Neural cell (in vitro differentiated cells): ENCODE results near the gene SNPH.

Experiments
- EP300 ChIP-seq: fragments of 450-650 bp; conservative IDR thresholded peaks from 2 replicates; pipeline ENCODE4 v1.6.1; 2014; ENCODE audit warnings: antibody characterized with exemption, mild to moderate bottlenecking, moderate library complexity; ENCODE audit not compliant: poor library complexity, severe bottlenecking
- EZH2 ChIP-seq: fragments of 200-600, 300-800 bp; shearing (Covaris generic), sonication (generic); IDR thresholded peaks from 2 replicates; pipeline ENCODE4 v1.6.1; 2014; ENCODE audit warnings: antibody characterized with exemption, low read length, borderline replicate concordance, mild to moderate bottlenecking; ENCODE audit not compliant: insufficient read depth, poor library complexity, severe bottlenecking
- MXI1 ChIP-seq: fragments of 450-650 bp; conservative IDR thresholded peaks from 2 replicates; pipeline ENCODE4 v1.6.1; 2014; ENCODE audit warnings: antibody characterized with exemption, mild to moderate bottlenecking; ENCODE audit not compliant: poor library complexity, severe bottlenecking
- POLR2AphosphoS5 ChIP-seq: IDR thresholded peaks from 2 replicates; pipeline ENCODE4 v1.6.1; 2012
- RAD21 ChIP-seq: fragments of 450-650 bp; conservative IDR thresholded peaks from 2 replicates; pipeline ENCODE4 v1.6.1; 2014; ENCODE audit warnings: antibody characterized with exemption, mild to moderate bottlenecking, moderate library complexity
- SMC3 ChIP-seq: fragments of 450-650 bp; conservative IDR thresholded peaks from 2 replicates; pipeline ENCODE4 v1.6.1; 2014; ENCODE audit warnings: antibody characterized with exemption, mild to moderate bottlenecking, moderate library complexity; ENCODE audit not compliant: poor library complexity
- TF ChIP-seq, protein P1 (sequence below): fragments of 450-650 bp; IDR thresholded peaks from 2 replicates; pipeline ENCODE4 v1.5.1; 2014; ENCODE audit warnings: antibody characterized with exemption, mild to moderate bottlenecking, moderate library complexity; ENCODE audit not compliant: poor library complexity, severe bottlenecking
- TF ChIP-seq, protein P2 (sequence below): IDR thresholded peaks from 2 replicates; pipeline ENCODE4 v1.6.1; 2012; ENCODE audit warnings: borderline replicate concordance

GRCh38 chr20:1224205-1224890 is 41.7 kb upstream of the SNPH start:
- TF ChIP-seq, protein P1, sequence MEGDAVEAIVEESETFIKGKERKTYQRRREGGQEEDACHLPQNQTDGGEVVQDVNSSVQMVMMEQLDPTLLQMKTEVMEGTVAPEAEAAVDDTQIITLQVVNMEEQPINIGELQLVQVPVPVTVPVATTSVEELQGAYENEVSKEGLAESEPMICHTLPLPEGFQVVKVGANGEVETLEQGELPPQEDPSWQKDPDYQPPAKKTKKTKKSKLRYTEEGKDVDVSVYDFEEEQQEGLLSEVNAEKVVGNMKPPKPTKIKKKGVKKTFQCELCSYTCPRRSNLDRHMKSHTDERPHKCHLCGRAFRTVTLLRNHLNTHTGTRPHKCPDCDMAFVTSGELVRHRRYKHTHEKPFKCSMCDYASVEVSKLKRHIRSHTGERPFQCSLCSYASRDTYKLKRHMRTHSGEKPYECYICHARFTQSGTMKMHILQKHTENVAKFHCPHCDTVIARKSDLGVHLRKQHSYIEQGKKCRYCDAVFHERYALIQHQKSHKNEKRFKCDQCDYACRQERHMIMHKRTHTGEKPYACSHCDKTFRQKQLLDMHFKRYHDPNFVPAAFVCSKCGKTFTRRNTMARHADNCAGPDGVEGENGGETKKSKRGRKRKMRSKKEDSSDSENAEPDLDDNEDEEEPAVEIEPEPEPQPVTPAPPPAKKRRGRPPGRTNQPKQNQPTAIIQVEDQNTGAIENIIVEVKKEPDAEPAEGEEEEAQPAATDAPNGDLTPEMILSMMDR, result no peak
- no peak for TF ChIP-seq RAD21
- TF ChIP-seq EZH2, result no peak
- no peak for TF ChIP-seq POLR2AphosphoS5
- TF ChIP-seq MXI1, result no peak
- TF ChIP-seq EP300, result no peak
- TF ChIP-seq, protein P2, sequence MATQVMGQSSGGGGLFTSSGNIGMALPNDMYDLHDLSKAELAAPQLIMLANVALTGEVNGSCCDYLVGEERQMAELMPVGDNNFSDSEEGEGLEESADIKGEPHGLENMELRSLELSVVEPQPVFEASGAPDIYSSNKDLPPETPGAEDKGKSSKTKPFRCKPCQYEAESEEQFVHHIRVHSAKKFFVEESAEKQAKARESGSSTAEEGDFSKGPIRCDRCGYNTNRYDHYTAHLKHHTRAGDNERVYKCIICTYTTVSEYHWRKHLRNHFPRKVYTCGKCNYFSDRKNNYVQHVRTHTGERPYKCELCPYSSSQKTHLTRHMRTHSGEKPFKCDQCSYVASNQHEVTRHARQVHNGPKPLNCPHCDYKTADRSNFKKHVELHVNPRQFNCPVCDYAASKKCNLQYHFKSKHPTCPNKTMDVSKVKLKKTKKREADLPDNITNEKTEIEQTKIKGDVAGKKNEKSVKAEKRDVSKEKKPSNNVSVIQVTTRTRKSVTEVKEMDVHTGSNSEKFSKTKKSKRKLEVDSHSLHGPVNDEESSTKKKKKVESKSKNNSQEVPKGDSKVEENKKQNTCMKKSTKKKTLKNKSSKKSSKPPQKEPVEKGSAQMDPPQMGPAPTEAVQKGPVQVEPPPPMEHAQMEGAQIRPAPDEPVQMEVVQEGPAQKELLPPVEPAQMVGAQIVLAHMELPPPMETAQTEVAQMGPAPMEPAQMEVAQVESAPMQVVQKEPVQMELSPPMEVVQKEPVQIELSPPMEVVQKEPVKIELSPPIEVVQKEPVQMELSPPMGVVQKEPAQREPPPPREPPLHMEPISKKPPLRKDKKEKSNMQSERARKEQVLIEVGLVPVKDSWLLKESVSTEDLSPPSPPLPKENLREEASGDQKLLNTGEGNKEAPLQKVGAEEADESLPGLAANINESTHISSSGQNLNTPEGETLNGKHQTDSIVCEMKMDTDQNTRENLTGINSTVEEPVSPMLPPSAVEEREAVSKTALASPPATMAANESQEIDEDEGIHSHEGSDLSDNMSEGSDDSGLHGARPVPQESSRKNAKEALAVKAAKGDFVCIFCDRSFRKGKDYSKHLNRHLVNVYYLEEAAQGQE, result no peak
- TF ChIP-seq SMC3, result no peak
